GM12873 (cell line): ENCODE results near the gene DGUOK.

Experiments
- CTCF ChIP-seq: IDR thresholded peaks from 2 replicates; pipeline ENCODE4 v1.5.1; 2012; ENCODE audit warnings: low read depth, mild to moderate bottlenecking, moderate library complexity, low read length, control low read depth; ENCODE audit not compliant: insufficient read depth; ENCODE audit errors: missing control alignments

Gene DGUOK

GRCh38 chr2:73984922-73985307 lies 58.2 kb downstream of the DGUOK start:
- no peak for TF ChIP-seq CTCF

DNA sequence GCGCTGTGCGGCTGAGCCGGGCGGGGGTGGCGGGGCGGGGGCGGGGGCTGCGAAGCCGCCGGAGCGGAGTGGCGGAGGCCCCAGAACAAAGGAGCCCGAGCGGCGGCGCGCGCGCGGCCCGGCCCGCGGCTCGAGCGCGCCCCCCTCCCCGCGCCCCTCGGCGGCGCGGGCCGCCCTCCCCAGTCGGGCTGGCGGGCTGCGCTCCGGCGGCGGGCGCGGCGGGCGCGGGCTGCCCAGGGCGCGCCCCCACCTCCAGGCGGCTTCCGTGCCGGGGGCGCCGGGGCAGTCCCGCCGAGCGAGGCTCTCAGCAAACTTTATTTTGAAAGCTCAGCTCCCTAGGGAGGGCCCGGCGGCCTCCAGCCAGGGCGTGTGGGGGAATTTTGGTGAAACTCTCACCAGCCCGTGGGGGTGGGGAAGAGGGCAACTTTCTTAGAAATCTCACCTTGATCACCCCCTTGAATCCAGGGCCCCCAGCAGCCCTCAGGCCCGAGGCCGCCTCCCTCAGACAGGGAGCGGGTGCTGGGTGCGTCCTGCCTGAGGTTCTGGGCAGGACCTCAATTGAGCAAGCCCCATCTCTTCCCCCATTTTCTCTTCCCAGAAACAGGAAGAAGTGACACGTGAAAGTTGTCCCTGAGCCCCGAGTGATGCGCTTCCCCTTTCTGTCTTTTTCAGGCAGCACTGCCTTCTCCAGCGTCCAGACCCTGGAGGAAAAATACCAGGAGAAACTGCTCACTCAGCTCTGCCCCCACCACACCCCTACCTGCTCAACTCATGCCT lies 58.8 kb downstream of the DGUOK start:
- TF ChIP-seq CTCF, result no peak

- no peak for TF ChIP-seq CTCF
Measured at GRCh38 chr2:73986085-73986681, 59.5 kb downstream of the DGUOK start.

- TF ChIP-seq CTCF, result no peak
Measured at GRCh38 chr2:73987109-73987947, 60.6 kb downstream of the DGUOK start.

- TF ChIP-seq CTCF, result no peak
Measured at GRCh38 chr2:73987948-73988700, 61.4 kb downstream of the DGUOK start.

GRCh38 chr2:73989972-73990371 lies 63.3 kb downstream of the DGUOK start:
- no peak for TF ChIP-seq CTCF
